Measurements from ENCODE around the gene ROCK2. TPM values are rescaled to one million over a fixed set of nuclear protein-coding genes. Genes with fewer than 3 reads are reported as not detected.
"Not testable (repeated sequence)": the region's sequence is repeated elsewhere in the genome, so short reads cannot be mapped to it uniquely, and the experiment has no call there.

The ROCK2 gene
- polyA plus RNA-seq, 1 of the 3 experiments (the other 2 are of a cell fraction) = 4.2 TPM

DNA sequence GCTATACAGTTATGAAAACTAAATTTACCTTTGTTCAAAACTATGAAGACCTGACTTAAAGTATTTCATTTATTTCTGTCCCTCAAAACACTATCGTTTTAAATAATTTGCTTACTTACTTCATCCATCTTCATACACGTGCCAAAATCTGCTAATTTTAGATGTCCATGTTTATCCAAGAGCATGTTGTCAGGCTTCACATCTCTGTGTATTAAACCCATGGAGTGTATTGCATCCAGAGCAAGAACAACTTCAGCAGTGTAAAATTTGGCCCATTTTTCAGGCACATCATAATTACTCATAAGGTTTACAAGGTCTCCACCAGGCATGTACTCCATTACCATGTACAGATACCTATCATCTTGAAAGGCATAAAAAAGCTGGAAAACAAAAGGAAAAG is 108.9 kb downstream of the ROCK2 start:
- H3K27ac ChIP-seq (ENCODE audit: low read depth in 2 of 2, low read length in 1 of 2) = no peak overlapping the region
- CTCF ChIA-PET = interaction anchor here (1.0 to 8.7 kb wide), 22 partner anchors 7 to 349 kb away, joined by 3 to 159 read pairs (median 4); partner anchors contain the start of gene ROCK2
- H3K4me1 ChIP-seq (ENCODE audit: control insufficient read depth in 1 of 2, insufficient read depth in 2 of 2, low read depth in 1 of 2, low read length in 1 of 2) = no peaks in the 10 kb centered on the region
- peaks cover 18% of the 10 kb centered on the region for H3F3A ChIP-seq (replicated peaks; ENCODE audit: insufficient read depth)
- H3K4me3 ChIP-seq (ENCODE audit: low read depth in 2 of 2, low read length in 1 of 2) = no peak overlapping the region
- no peak overlapping the region for H2AFZ ChIP-seq (ENCODE audit: low read depth)
- WGBS (ENCODE audit: low lambda C conversion rate) = 76% methylated on average over 2 of the region's 2 CpGs
- POLR2A ChIA-PET = no interaction called here
- no peak overlapping the region for H3K9ac ChIP-seq
- no peaks in the 10 kb centered on the region for H3K27me3 ChIP-seq (ENCODE audit: insufficient read depth)
- DNase-seq = no peak
- peaks cover 0 to 4% of the 10 kb centered on the region in 2 experiments for H3K36me3 ChIP-seq (replicated peaks in 1 of 2; ENCODE audit: control insufficient read depth in 1 of 2, insufficient read depth in 2 of 2, low read length in 1 of 2)
- H3K79me2 ChIP-seq (ENCODE audit: insufficient read depth) = peaks cover 68% of the 10 kb centered on the region
- H3K4me2 ChIP-seq = no peak overlapping the region
- peaks cover 5% of the 10 kb centered on the region; the same call in 1 of the 2 replicates for H4K20me1 ChIP-seq (ENCODE audit: insufficient read depth)
- H3K9me2 ChIP-seq = no peaks in the 10 kb centered on the region
- TF ChIP-seq TCF12 (IDR thresholded peaks at IDR 0.05) = no peak
- TF ChIP-seq EZH2phosphoT487 (IDR thresholded peaks at IDR 0.05; ENCODE audit: borderline replicate concordance, low read depth) = no peak
- TF ChIP-seq SIN3A (IDR thresholded peaks at IDR 0.05; ENCODE audit: borderline replicate concordance, low read depth, low read length) = no peak
- TF ChIP-seq NRF1 (IDR thresholded peaks at IDR 0.05; ENCODE audit: low read depth, low read length) = no peak
- TF ChIP-seq, protein P1, sequence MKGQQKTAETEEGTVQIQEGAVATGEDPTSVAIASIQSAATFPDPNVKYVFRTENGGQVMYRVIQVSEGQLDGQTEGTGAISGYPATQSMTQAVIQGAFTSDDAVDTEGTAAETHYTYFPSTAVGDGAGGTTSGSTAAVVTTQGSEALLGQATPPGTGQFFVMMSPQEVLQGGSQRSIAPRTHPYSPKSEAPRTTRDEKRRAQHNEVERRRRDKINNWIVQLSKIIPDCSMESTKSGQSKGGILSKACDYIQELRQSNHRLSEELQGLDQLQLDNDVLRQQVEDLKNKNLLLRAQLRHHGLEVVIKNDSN (IDR thresholded peaks at IDR 0.05; ENCODE audit: borderline replicate concordance, low read depth) = no peak
- TF ChIP-seq POLR2AphosphoS5 (IDR thresholded peaks at IDR 0.05; ENCODE audit: low read depth, low read length) = no peak
- TF ChIP-seq, protein P2, sequence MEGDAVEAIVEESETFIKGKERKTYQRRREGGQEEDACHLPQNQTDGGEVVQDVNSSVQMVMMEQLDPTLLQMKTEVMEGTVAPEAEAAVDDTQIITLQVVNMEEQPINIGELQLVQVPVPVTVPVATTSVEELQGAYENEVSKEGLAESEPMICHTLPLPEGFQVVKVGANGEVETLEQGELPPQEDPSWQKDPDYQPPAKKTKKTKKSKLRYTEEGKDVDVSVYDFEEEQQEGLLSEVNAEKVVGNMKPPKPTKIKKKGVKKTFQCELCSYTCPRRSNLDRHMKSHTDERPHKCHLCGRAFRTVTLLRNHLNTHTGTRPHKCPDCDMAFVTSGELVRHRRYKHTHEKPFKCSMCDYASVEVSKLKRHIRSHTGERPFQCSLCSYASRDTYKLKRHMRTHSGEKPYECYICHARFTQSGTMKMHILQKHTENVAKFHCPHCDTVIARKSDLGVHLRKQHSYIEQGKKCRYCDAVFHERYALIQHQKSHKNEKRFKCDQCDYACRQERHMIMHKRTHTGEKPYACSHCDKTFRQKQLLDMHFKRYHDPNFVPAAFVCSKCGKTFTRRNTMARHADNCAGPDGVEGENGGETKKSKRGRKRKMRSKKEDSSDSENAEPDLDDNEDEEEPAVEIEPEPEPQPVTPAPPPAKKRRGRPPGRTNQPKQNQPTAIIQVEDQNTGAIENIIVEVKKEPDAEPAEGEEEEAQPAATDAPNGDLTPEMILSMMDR (IDR thresholded peaks at IDR 0.05) = no peak
- no peak for TF ChIP-seq JUND (IDR thresholded peaks at IDR 0.05)
- no peak for TF ChIP-seq ELF1 (IDR thresholded peaks at IDR 0.05)
- TF ChIP-seq, protein P3, sequence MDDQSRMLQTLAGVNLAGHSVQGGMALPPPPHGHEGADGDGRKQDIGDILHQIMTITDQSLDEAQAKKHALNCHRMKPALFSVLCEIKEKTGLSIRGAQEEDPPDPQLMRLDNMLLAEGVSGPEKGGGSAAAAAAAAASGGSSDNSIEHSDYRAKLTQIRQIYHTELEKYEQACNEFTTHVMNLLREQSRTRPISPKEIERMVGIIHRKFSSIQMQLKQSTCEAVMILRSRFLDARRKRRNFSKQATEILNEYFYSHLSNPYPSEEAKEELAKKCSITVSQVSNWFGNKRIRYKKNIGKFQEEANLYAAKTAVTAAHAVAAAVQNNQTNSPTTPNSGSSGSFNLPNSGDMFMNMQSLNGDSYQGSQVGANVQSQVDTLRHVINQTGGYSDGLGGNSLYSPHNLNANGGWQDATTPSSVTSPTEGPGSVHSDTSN (IDR thresholded peaks at IDR 0.05) = no peak
- no peaks in the 10 kb centered on the region for H3K9me3 ChIP-seq

DNA sequence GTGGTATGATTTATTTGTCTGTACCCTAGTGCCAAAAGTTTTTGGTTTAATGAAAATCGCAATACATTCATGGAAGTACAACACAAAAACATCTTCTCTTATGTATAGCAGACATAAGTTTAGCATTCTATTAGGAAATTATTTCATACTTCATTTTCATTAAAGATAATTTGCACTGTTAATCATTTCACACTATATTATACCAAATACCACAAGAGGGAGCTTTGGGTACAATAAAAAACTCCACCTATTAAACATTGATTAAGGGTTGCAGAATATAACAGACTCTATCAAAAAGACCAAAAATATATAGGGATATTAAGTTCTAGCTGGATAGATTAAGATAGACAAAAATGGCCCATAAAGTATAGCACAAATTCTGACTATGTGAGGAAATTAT is 110.1 kb downstream of the ROCK2 start:
- peaks cover 69% of the 10 kb centered on the region for H3K79me2 ChIP-seq (ENCODE audit: insufficient read depth)
- peak; percentile 31 for DNase-seq
- POLR2A ChIA-PET = no interaction called here
- H3K9ac ChIP-seq = no peak overlapping the region
- no peak overlapping the region for H2AFZ ChIP-seq (ENCODE audit: low read depth)
- no peaks in the 10 kb centered on the region for H3K9me2 ChIP-seq
- 44% methylated on average over 1 of the region's 1 CpG for WGBS (ENCODE audit: low lambda C conversion rate)
- peaks cover 5% of the 10 kb centered on the region; the same call in 1 of the 2 replicates for H4K20me1 ChIP-seq (ENCODE audit: insufficient read depth)
- H3K27ac ChIP-seq (ENCODE audit: low read depth in 2 of 2, low read length in 1 of 2) = no peak overlapping the region
- TF ChIP-seq EZH2phosphoT487 (IDR thresholded peaks at IDR 0.05; ENCODE audit: borderline replicate concordance, low read depth) (no peak), NRF1 (IDR thresholded peaks at IDR 0.05; ENCODE audit: low read depth, low read length) (no peak), SMC3 (IDR thresholded peaks at IDR 0.05; ENCODE audit: low read depth, low read length) (peak; percentile 53), RAD21 (IDR thresholded peaks at IDR 0.05; ENCODE audit: low read length) (peak; percentile 76), SIN3A (IDR thresholded peaks at IDR 0.05; ENCODE audit: borderline replicate concordance, low read depth, low read length) (no peak)
- TF ChIP-seq, protein P2 (IDR thresholded peaks at IDR 0.05) = peak; percentile 82
- TF ChIP-seq, protein P4, sequence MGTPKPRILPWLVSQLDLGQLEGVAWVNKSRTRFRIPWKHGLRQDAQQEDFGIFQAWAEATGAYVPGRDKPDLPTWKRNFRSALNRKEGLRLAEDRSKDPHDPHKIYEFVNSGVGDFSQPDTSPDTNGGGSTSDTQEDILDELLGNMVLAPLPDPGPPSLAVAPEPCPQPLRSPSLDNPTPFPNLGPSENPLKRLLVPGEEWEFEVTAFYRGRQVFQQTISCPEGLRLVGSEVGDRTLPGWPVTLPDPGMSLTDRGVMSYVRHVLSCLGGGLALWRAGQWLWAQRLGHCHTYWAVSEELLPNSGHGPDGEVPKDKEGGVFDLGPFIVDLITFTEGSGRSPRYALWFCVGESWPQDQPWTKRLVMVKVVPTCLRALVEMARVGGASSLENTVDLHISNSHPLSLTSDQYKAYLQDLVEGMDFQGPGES (IDR thresholded peaks at IDR 0.05; ENCODE audit: low read depth, low read length) = no peak
- H3K27me3 ChIP-seq (ENCODE audit: insufficient read depth) = no peaks in the 10 kb centered on the region
- CTCF ChIA-PET = interaction anchor here (0.6 to 8.7 kb wide), 46 partner anchors 9 to 352 kb away, joined by 3 to 159 read pairs (median 4); partner anchors contain the start of gene ROCK2
- H3K9me3 ChIP-seq = no peaks in the 10 kb centered on the region
- no peak overlapping the region for H3K4me2 ChIP-seq
- H3K4me1 ChIP-seq (ENCODE audit: control insufficient read depth in 1 of 2, insufficient read depth in 2 of 2, low read depth in 1 of 2, low read length in 1 of 2) = no peaks in the 10 kb centered on the region
- H3K36me3 ChIP-seq (replicated peaks in 1 of 2; ENCODE audit: control insufficient read depth in 1 of 2, insufficient read depth in 2 of 2, low read length in 1 of 2) = peaks cover 0 to 4% of the 10 kb centered on the region in 2 experiments
- no peak overlapping the region for H3K4me3 ChIP-seq (ENCODE audit: low read depth in 2 of 2, low read length in 1 of 2)
- peaks cover 6% of the 10 kb centered on the region for H3F3A ChIP-seq (replicated peaks; ENCODE audit: insufficient read depth)

DNA sequence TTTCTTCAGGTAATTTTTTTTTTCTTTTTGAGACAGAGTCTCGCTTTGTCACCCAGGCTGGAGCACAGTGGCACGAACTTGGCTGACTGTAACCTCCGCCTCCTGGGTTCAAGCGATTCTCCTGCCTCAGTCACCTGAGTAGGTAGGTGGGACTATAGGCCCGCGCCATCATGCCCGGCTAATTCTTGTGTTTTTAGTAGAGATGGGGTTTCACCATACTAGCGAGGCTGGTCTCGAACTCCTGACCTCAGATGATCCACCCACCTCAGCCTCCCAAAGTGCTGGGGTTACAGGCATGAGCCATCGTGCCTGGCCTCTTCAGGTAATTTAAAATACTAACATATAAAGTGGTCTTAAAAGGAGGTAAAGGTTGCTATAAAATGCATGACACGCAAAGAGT is 113.2 kb downstream of the ROCK2 start:
- not testable (repeated sequence) for H3K4me3 ChIP-seq (ENCODE audit: low read depth in 2 of 2, low read length in 1 of 2); H2AFZ ChIP-seq (ENCODE audit: low read depth); H3K4me2 ChIP-seq; H3K9me3 ChIP-seq; H3F3A ChIP-seq (replicated peaks; ENCODE audit: insufficient read depth); H3K27me3 ChIP-seq (ENCODE audit: insufficient read depth); H3K4me1 ChIP-seq (ENCODE audit: control insufficient read depth in 1 of 2, insufficient read depth in 2 of 2, low read depth in 1 of 2, low read length in 1 of 2); H4K20me1 ChIP-seq (ENCODE audit: insufficient read depth); DNase-seq; H3K9me2 ChIP-seq; H3K9ac ChIP-seq; H3K27ac ChIP-seq (ENCODE audit: low read depth in 2 of 2, low read length in 1 of 2); H3K36me3 ChIP-seq (replicated peaks in 1 of 2; ENCODE audit: control insufficient read depth in 1 of 2, insufficient read depth in 2 of 2, low read length in 1 of 2)
- H3K79me2 ChIP-seq (ENCODE audit: insufficient read depth) = peaks cover 41% of the 10 kb centered on the region
- ChIA-PET POLR2A (interaction anchor here (0.7 kb wide), 1 partner anchor 75 kb away, joined by 5 read pairs; no protein-coding TSS in a partner anchor), CTCF (interaction anchor here (0.7 to 8.7 kb wide), 6 partner anchors 98 to 398 kb away, joined by 4 to 159 read pairs (median 8); a partner anchor contains a TSS)
- WGBS (ENCODE audit: low lambda C conversion rate) = 91% methylated on average over 11 of the region's 11 CpGs

Data from SK-N-SH (cell line).